ENCODE measurements around the gene PGRMC2.

The PGRMC2 gene

DNA sequence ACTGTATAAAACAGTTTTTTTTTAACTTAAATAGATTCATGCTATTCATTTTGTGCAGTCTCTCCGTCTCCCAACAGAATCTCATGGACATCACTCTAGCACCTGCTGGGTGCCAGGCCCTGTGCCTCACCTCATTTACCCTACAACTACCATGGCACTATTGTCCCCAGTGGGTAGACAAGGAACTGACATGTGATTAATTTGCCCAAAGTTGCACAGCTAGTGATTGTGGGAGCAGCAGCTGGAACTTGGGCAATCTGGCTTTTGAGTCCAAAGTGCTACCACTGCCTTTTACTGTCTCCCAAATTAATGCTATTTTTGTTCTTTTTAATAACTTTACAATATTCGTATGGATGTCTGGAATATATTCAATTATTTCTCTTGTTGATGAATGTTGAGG lies 11.2 kb upstream of the PGRMC2 start:
- no peak for DNase-seq (ENCODE audit: low read depth in 2 of 2)

DNA sequence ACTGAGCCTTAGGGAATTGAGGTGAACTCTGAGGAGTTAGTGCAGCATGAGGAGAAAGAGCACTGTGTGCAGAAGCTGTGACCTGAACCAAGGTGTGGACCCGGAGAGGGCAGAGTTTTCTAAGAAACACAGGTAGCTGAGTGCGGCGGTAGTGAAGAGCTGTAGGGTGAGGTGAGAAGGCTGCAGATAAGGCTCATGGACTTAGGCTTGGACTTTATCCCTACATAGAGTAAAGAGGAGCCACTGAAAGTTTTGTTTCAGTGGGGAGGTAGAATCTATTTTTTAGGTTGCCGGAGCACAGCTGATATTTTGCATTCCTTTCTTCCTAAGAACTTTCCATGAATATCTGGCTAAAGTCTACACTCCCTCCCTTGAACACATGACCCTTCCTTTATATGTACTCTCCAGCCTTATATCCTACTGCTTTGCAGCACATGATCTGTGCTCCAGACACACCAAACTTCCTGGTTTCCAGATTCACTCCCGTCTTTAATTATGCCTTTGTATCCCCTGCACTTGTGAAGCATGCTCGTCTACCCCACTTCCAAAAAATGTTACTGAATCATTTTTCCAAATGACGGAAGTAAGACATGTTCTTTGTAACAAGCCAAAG lies 10.6 kb upstream of the PGRMC2 start:
- no peak for DNase-seq (ENCODE audit: low read depth in 2 of 2)

DNA sequence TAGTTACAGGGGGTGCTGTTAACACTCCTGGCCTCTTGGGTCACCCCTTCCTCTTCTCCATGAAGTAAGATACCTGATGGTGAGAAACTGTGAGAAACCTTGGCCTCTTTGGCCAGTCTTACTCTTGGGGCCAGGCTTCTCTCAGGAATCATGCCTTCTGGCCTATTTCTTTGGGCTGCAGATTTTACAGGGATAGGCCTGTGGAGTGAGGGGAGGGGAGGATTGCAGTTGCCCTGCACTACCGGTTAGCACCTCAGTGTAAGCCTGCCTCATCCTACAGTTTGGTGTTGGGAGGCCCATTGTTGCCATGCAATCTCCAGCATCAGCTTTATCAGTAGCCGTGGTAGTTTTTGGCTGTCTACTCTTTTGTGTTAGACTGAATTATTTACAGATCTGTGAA lies 7.6 kb upstream of the PGRMC2 start:
- no peak for DNase-seq (ENCODE audit: low read depth in 2 of 2)

DNA sequence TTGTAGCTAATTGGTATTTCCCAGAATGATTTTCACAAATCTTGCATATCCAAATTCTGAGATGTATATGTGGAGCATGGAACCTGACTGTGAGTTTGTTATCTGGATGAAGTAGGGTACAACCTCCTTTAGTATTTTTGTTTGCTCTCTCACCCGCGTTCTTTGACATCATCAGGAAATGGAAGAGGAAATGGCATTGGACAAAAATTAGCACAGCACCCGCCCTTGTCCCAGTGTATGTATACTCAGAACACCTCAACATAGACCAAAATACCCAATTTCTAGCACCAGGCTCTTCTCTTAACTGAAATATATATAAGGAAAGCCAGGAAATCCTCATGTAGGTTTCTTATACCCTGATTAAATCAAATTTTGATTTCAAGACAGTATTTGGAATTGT lies 6.9 kb upstream of the PGRMC2 start:
- DNase-seq (ENCODE audit: low read depth in 2 of 2): no peak

DNA sequence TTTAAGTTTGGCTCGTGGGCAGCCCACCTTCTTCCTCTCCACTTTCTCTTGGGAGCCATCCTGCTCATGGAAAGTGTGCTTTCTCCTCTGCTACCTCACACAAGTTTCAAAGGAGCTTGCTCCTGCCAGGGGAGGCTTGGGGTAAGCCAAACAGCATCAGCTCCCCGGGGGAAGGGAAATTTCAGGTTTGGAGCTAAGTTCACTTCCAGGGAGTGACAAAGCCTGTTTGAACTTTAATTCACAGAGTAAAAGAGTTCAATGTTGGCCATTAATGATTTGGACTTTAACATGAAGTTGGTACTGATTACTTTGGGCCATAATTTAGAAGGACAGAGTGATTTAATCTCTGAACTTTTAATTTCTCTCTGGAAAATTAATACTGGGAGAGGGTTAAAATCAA lies 4.7 kb upstream of the PGRMC2 start:
- DNase-seq (ENCODE audit: low read depth in 2 of 2): no peak

DNA sequence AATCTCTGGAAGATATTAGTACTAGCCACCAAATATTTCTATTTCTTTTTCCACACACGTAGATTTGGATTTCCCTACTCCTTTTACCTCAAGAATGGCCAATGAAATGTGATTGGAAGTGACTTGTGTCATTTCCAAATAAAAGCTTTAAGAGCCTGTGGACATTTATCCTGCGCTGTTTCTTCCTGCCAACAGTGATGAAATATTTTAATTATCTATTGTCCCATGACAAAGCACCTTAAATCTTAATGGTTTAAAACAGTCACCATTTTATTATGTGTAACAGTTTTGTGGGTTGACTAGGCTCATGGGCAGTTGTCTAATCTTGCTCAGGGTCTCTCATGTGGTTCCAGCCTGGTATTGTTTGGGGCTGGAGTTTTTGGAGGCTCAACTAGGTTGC lies 3.5 kb upstream of the PGRMC2 start:
- no peak for DNase-seq (ENCODE audit: low read depth in 2 of 2)

DNA sequence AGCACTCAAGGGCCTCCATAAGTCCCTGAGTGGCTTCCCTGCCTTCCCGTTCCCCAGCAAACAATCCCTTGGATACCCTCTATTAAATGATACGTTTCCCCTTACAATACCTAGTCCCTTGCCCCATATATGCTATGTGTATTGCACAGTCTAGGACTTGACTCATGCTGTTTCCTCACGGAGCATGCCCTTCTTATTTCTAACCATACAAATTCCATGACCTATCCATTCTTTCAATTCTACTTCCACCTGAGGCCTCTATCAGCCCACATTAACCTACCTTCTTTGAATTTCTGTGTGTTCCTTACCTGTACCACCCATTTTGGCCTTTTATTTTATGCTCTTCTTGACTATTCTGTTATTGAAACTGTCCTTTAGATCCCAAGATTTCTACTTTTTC lies 2.9 kb upstream of the PGRMC2 start:
- no peak for DNase-seq (ENCODE audit: low read depth in 2 of 2)

DNA sequence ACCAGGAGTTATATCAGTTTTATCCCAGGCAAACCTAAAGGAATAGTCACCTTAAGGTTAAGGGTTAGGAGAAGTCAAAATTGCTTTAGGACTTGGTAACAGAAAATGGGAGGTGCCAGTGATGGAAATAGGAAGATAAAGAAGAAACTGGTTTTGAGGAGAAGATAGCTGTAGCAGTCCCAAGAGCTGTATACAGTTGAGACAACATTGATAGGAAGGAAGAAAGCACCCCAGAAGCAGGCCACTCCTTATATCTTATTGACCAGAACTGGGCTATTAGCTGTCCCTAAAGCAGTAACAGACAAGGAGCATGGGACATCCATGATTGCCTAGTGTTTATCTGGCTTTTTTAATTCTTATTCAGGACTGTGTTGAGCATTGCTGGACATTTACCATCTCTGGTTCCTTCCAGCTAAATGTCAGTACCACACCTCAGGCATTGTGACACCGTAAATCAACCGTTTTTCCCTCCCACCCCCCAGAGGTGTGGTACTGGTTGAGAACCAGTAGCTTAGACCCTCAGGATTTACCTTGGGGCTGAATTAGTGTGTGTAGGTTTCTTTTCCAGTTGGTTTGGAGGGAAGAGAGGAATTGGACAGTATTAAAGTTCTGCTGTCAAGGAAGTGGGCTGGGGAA lies 2.0 kb upstream of the PGRMC2 start:
- DNase-seq (ENCODE audit: low read depth in 2 of 2): no peak

DNA sequence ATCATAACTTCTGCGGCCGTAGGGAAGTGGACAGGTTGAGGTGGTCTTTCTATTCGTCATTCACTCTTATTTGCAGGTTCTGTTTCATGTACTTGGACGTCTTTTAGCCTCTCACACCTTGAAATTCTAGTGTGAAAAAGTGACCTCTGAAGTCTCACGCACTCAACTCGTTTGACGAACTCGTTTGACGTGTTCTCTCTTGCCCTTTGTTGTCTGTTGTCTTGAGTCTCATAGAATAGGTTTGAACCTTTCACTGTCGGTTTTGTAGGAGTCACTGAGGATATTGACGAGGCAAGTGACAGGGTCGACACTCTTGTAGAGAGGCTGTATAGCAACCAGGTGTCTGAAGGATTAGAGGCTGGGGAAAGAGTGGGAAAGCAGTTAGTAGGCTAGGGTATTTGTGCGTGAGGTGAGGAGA lies 1.1 kb upstream of the PGRMC2 start:
- DNase-seq (ENCODE audit: low read depth in 2 of 2): peak in 1 of 2 donors; percentile 2

DNA sequence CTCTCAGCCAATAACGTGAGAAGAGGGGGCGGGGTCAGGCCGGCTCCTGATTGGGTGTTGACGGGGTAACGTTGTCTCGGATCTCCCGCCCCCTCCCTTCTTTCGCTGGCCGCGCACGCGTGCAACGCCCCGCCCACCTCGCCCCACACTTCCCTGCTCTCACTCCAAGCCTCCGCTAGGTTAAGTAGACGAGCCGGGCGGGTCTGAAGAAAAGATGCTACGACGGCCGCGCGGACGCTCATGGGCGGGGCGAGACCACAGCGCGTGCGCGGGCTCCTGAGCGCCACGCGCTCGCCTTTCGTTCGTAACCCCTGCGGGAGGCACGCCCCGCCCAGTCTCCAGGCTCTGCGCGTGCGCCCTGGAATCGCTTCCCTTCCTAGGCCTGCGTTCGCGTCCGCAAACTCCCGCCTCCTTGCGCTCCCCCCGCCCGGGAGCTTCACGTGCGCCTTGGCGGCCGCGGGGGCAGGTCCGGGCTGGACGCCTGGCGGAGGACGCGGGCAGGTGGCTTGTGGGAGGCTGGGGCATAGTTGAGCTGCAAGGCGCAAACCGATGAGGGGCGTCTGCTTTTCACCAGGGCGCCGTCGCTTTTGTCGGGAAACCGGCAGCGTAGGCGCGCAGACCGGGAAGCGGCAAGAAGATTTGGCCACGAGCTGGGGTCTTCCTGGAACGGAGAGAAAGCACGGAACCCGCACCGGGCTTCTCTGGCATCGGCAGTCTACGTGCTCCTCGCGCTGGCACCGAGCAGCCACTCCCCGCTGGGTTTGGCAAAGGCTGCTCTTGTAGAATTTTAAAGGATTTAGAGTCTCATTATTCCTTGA lies 467 bp upstream of the PGRMC2 start:
- peak; percentile 99 for DNase-seq (ENCODE audit: low read depth in 2 of 2)

DNA sequence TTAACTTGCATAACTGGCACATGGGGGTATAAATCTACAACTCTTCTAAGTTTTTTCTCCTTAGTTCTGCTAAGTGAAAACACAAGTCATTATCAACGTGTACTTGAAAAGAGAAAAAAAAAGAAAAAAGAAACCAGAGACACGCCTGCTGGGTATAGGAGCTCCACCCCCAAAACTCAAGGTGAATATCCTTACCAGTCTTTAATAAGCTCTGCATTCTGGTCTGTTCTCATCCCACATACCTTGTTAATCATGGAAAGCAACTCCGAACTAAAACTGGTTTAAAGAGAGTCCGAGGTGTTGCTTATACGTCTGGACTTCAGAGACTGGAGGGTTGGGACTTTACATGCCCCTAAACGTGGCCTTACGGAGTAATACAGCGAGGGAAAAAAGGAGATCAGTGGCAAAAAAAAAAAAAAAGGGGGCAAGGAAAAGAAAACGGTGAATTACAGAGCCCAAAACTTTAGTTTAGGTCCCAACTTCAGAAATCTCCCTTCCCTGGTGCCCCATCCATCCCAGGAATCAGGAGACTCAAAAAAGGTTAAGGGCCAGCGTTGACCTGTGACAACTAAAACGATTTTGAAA lies 1.0 kb downstream of the PGRMC2 start:
- no peak for DNase-seq (ENCODE audit: low read depth in 2 of 2)

DNA sequence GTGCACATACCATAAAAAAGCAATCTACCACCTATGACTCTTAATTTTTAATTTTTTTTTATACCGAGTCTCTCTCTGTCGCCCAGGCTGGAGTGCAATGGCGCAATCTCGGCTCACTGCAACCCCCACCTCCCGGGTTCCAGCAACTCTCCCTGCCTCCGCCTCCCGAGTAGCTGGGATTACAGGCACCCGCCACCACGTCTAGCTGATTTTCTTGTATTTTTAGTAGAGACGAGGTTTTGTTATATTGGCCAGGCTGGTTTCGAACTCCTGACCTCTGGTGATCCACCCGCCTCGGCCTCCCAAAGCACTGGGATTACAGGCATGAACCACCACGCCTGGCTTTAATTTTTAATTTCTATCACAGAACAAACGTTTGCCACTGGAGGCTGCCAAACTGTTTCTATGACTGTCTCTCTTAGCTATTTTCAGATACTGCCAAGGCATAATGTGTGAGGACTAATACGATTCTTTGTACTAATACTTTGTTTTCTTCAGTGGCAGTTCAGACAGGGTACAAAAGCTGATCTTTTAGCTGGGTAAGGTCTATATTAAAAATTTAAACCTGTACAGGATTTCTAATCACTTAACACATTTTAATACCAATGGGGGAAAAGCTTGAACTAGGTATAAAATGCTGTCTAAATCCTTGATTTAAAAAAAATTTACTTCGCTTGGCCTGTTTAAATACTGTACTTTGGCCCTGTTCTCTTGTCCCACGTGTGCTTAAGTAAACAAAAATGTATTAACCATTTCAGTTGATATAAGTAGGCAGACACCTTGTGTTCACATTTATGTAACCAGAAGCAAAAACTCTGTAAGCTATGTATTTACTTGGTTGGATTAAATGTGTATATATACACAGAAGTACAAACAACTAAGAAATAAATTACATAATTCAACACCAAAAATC lies 2.3 kb downstream of the PGRMC2 start:
- DNase-seq (ENCODE audit: low read depth in 2 of 2): no peak

DNA sequence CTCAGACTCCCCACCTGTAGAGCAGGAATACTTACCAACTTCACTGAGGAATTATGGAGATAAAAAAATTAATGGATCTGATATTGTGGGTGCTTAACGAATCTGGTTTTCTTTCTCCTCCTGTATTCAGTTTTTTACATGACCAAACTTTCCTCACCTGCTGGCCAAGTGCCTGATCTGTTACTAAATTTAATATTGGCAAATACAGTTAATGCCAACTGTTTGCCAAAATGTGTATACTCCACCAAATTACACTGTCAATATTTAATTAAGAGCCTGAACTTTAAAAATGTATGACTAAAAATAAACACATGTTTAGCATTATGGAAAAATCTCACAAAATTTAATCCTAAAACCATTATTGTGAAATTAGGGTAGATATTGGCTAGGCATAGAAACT lies 3.3 kb downstream of the PGRMC2 start:
- DNase-seq (ENCODE audit: low read depth in 2 of 2): no peak

DNA sequence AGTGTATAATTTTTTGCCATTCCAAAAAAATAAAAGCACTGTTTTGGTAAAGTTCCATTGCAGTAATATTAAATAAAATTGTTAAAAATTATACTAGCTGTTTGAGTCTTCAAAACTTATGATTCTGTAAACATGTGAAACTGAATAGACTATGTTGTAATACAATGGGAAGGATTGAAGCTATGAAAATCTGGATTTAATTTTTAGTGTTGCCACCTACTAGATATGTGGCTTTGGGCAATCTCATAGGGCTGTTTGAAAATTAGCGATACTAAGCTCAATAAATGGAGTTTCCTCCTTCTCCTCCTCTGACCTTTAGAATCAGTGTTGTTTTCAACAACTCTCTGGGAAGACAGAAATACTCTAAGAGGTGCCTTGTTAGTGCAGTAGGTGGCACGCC lies 4.5 kb downstream of the PGRMC2 start:
- no peak for DNase-seq (ENCODE audit: low read depth in 2 of 2)

DNA sequence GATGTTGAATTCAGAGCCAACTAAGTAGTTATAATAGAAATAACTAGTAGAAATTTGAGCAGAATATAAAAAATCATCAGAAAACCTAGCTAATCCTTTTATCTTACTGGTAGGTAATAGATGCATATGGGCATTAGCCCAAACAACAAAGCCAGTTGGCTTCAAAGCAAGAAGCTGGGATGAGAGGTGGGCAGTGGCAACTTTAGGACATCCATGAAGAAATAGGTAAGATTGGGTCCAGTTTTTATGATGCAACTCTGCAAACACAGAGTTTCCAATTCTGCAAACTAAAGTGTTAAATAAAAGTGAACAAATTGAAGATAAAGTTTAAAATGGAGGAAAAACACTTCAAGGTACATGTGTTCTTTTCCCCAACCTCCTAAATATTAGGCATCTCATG lies 5.1 kb downstream of the PGRMC2 start:
- DNase-seq (ENCODE audit: low read depth in 2 of 2): no peak

DNA sequence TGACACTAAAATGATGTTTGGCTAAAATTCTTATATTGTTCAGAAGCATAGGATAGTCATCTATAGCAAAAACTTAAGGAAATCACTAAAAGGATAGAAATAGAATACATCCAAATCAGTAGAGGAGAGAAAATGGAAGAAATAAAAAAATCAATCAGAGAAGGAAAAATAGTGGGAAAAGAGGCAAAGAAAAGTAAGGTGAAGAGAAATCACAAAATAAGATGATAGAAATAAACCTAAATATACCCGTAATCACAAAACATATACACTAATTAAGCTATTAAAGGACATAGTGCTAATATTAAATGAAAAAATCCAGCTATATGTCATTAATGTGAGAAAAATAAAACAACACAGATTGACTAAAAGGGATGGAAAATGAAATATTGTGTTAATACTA lies 6.3 kb downstream of the PGRMC2 start:
- DNase-seq (ENCODE audit: low read depth in 2 of 2): no peak

DNA sequence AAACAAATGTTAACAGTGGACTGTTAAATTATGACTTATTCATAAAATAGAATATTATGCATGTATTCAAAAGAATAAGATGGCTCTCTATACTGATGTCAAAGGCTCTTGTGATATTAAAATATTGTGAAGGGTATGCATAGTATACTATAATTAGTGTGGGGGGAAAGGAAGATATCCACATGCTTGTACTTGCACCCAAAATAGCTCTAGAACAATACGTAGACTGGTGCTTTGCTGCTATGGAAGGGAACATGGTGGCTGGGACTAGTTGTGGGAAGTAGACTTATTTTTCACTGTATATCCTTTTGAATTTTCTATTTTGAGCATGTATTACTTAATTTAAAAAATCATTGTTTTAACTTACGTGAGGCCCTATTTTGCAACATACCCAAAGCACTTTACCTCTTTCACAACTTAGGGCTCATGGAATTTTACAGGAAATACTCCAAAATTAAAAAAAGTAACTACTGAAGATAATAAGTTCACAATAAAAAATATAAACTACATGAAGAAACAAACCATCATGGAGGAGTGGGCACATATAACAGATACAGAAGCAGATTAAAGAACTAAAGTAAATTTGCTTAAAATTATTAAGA lies 7.9 kb downstream of the PGRMC2 start:
- DNase-seq (ENCODE audit: low read depth in 2 of 2): no peak

DNA sequence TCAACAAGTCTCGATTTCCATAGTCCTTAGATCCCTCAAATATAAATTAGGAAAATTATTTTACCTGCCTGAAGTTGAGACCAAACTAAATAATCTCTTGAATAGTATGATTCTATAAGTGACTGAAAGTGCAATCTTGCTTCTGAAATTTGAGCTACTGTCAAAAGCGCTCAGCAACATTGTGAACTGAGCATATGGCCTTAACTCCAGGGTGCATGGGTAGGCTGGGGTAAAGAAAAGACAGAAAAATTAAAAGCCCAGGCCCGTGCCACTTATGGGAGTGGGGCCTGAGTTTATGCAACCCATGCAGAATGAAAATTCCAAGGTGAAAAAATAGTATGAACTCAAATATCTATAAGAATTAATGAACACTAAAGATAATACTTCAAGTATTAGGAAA lies 9.8 kb downstream of the PGRMC2 start:
- DNase-seq (ENCODE audit: low read depth in 2 of 2): no peak

DNA sequence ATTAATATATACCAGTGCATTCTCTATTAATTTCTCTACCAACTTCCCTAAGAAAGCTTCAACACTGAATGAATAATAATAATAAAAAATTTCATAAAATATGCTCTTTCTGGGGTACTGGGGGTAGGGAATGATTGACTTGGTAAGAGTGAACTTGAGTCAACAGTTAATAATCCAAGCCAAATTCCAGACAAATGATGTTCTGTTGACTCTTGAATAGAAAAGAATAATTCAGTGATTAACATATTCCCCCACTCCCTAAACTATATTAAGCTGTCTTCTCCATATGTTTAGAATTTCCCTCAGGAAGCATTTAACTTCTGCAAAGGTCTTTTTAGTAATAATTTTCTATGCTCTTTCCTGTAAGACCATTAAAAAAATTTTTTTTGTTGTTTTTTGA lies 12.3 kb downstream of the PGRMC2 start:
- DNase-seq (ENCODE audit: low read depth in 2 of 2): no peak

DNA sequence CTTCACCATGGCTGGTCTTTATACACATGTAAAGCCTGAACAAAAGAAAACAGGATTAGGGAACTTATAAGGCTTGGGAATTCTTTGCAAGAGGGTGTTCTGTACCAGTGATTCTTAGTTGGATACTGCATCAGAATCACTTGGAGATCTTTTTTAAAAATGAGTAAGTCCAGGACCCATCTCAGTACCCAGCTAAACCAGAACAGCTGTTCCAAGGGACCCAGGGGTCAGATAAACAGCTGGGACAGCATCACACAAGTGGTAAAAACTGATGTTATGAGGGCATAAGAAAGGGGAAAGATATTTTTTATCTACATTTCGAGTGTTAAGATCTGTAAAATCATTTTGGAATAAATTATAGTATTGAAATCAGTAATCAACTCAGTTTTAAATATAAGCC lies 16.1 kb downstream of the PGRMC2 start:
- DNase-seq (ENCODE audit: low read depth in 2 of 2): no peak

DNA sequence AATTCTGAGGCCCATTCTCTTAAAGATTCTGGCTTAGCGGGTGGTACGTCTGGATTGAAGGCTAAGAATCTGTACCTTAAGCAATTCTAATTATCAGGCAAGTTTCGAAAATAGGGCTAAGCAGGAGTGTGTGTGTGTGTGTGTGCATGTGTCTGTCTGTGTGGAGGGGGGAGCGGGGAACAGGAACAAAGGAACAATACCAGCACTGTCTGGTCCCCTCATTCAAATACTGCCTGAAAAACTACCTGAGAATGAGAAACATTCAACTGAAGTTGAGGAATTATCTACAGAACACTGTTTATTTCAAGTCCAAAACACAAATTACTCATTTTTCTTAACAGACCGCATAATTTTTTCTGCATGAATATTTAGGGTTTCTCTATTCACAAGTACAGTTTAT lies 18.6 kb downstream of the PGRMC2 start:
- DNase-seq (ENCODE audit: low read depth in 2 of 2): no peak

Data from stimulated activated CD4-positive, alpha-beta T cell treated with anti-CD3 and anti-CD28 coated beads, Interleukin-15, amount 100 ng/mL, for 48 hours (primary cell).